GM18909 (cell line): ENCODE data around the gene RNF38.
"Not testable (repeated sequence)": the region's sequence is repeated elsewhere in the genome, so short reads cannot be mapped to it uniquely, and the experiment has no call there.

Experiments used
- ATAC-seq: cut with Tn5 transposase; IDR thresholded peaks from one replicate; pipeline ENCODE4 v1.9.1; 2021; ENCODE audit warnings: mild to moderate bottlenecking; ENCODE audit not compliant: unreplicated experiment, poor library complexity

RNF38 gene

GRCh38 chr9:36337002-36337401, 63.1 kb downstream of the RNF38 start:
- ATAC-seq: no peak

- no peak for ATAC-seq
These were observed 63.8 kb downstream of the RNF38 start for GRCh38 chr9:36336131-36336907.

DNA sequence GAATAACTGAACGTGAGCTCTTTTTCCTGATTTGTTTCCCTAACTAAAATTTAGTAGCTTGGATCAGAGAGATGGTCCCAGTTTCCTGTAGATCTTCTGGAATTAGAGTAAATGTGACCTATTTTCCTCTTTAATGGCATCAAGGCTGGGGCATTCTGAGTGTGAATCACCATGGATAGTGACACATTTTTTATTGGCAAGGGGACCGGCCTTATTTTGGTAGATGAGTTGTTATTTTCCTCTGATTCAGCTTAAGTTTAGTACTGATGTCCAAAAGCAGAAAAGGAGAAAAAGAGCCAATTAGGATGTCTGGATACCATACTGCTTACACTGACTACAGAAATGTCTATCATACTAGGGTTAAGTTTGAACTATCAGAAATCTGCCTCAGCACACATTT, 68.1 kb downstream of the RNF38 start:
- no peak for ATAC-seq

DNA sequence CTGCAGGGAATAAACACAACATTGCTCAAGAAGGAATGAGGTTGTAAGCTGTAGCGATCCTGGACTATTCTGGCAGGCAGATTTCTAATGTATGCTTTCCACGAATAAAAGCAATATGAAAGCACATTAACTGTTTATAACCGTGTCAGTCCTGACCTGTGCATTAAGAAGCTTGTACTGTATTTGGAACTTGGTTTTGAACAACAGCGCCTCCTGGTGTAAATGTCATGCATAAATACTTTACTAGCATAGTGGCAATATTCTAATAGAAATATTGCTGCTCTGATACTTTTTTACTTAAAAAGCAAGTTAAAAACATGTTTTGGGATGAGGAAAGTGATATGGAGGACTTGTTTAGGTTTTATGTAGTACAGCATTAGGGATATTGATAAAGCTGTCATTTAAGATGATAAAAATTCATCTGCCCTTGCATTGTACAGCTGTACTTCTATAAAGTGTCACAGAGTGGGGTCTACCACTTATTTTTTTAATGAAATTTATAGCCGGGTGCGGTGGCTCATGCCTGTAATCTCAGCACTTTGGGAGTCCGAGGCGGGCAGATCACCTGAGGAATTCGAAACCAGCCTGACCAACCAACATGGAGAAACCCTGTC, 71.2 kb downstream of the RNF38 start:
- no peak for ATAC-seq

DNA sequence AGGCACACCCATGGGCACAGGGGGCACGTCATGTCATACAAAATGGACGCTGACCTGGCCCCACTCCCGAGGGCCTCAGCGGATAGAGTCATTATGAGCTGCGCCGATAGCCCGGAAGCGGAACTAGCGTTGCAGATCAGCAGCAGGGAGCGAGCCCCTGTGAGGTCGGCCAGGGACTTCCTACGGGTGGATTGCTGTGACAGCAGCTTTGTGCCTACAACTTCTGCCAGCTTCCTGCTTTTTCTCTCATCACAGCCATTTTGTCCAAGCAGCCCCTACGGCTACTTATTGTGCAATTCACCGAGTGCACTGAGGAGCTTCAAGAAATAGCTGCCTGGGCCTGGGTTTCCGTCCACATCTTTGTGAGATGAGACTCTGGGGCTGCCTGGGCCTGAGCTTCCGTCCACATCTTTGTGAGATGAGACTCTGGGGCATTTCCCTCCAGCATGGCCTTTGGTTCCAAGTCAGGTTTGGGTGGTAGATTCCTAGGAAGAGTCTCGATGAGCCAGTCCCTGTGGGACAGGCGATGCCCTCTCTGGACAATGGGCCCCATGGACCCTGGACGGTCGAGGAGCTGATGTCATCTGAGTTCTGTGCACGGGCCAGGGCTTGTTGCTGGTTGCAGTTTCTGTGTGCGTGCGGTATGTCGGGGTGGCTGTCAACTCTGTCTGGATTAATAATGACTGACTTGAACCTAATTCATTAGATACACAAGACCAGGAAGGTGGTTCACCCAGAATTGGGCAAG, 74.8 kb downstream of the RNF38 start:
- no peak for ATAC-seq

DNA sequence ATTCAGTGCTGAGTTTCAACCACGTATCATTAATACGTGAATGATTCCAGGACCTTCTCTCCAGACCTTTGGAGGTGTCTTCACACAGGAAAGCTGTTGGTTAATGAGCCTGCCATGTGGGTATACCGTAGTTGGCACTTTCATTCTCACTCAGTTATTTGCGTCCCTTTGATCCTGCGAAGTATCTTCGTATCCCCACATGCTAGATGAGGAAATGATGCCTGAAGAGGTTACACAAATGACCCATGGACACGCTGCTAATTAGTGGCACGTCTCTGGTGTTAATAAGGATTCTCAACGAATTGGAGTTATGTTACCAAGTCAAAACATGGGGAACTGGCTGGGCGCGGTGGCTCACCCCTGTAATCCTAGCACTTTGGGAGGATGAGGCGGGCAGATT, 76.1 kb downstream of the RNF38 start:
- ATAC-seq: no peak

DNA sequence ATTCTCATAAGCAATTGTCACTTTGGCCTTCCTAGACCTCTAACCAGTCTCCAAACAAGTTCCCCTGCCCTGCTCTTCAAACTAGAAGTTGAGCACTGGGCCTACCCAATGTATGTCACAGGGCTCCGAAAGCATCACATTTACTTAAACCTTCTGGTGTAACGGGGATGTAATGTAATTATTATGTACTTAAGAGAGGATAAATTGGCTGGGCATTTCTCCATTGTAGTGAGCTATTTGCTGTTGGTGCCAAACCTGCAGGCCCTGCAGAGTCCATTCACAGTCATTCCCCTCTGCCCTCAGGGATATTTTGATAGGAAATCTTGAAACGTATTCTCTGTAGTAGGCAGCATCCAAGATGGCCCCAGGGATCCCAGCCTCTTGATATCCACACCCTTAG, 77.6 kb downstream of the RNF38 start:
- no peak for ATAC-seq

DNA sequence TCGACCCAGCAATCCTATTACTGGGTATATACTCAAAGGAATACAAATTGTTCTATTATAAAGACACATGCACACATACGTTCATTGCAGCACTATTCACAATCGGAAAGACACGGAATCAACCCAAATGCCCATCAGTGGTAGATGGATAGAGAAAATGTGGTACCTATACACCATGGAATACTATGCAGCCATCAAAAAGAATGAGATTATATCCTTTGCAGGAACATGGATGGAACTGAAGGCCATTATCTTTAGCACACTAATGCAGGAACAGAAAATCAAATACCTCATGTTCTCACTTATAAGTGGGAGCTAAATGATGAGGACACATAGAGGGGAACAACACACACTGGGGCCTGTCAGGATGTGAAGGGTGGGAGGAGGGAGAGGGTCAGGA, 78.2 kb downstream of the RNF38 start:
- not testable (repeated sequence) for ATAC-seq

- ATAC-seq: no peak
These were observed 79.6 kb downstream of the RNF38 start for GRCh38 chr9:36320466-36320865.

DNA sequence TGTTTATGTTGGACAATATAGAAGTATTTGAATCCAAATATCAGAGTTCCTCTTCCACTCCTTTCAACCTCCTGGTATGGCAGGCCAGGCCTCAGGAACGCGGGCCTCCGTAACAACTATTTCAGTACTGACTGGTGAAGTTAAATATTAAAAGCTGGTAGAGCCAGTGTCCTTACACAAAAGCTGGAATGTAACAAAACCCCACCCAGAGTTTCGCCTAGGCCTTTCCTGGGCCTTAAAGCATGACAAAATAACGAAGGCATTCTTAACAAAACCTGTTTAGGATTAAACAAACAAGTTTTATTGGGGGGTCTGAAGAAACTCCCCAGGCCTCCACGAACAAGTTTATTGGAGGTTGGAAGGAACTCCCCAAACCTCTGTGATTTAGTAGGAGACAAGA, 80.3 kb downstream of the RNF38 start:
- no peak for ATAC-seq

GRCh38 chr9:36319183-36319582, 80.9 kb downstream of the RNF38 start:
- no peak for ATAC-seq

GRCh38 chr9:36318212-36318802, 81.8 kb downstream of the RNF38 start:
- no peak for ATAC-seq

GRCh38 chr9:36317766-36318165, 82.3 kb downstream of the RNF38 start:
- no peak for ATAC-seq

DNA sequence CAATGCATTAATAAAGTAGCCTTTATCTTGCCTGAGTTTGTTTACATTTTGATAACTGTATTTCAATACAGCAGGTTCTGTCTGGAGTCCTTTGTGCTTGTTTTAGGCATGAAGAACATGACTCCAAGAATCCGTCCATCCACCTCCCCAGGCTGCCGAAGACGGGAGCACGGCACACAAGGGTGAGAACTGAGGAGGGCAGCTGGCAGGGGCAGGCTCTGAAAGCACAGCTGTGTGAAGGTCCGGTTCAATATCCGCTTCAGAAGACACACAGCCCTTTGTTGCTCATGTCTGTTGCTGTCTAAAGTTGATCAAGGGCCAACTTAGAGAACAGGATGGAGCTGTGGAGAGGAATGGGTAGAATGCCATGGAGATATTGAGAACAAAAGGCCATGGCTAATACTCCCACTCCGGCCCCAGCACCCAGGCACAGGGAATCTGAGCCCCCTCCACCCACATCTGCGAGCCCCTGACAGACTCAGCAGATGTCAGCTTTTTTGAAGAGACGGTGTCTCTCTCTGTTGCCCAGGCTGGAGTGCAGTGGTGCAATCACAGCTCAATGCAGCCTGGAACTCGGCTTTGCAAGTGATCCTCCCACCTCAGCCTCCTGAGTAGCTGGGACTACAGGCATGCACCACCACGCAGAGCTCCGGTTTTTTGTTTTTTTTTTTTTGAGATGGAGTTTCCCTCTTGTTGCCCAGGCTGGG, 83.3 kb downstream of the RNF38 start:
- ATAC-seq: no peak

DNA sequence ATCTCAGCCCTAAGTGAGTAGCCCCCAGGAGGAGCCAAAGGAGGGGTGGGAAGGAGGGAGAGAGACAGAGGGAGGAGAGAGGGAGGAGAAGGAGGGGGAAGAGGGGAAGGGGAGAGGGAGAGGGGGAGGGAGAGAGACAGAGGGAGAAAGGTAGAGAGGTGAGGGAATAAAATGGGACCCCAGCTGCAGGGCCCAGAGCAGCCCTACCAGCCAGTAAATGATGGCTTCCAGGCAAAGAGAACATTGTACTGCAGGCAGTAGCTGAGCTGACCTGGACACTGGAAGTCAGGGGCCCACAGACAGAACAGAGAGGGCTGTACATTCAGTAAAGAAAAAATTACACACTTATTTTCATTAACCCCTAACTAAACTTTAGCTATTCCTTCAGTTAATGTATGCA, 84.0 kb downstream of the RNF38 start:
- no peak for ATAC-seq

- ATAC-seq: no peak
These were observed 84.8 kb downstream of the RNF38 start for GRCh38 chr9:36315283-36315682.

GRCh38 chr9:36314740-36315139, 85.3 kb downstream of the RNF38 start:
- ATAC-seq: no peak

DNA sequence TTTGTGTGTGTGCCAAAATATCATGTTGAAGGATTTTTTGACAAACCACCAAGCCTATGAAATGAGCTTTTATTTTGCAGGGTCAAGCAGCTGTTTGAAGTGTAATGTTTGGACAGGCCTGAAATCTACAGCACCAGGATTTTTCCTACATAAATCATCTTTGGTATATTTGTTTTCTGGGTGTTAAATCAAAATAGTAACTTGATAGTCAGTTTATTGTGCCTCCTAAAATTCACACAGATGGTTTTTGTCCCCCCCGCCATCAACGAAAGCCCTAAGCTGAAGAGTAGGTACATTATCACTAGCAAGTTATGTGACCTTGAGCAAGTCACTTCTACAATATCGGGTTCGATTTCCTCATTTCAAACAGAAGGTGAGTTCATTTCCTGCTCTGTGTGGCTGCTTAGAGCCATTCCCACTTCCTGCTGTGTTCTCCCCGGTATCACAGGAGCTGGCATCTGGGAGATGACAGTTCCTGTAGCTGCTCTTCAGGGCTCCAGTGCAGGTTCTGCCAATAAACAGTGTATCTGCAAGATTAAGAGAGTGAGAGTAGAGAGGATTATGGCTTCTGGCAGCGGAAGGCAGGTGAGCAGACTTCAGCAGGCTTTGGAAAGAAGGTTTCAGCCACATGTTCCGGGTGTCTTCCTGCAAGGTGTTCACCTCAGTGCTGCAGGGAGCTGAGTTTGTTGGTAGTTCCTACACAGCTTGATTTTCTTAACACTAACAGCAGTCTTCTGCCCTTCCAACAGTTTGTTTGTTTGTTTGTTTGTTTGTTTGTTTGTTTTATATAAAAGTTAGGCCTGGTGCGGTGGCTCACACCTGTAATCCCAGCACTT, 93.4 kb downstream of the RNF38 start:
- ATAC-seq: no peak

DNA sequence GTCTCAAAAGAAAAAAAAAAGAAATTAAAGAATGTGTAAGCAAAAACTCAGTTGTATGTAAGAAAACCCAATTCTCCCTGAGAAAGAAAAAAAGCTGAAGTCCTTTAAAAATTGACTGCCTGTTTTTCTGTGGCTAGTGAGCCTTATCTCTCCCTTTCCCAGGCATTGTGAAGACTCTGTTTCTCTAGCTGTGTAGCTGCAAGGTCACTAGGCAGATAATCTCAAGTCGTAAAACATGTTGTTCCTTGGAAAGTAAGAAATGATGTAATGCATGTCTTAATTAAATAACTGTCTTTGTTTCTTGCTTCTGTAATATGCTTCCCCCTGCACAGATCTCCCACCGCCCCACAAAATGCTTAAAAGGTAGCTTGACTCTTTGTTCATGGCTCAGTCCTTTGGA, 95.7 kb downstream of the RNF38 start:
- not testable (repeated sequence) for ATAC-seq

- no peak for ATAC-seq
These were observed 98.8 kb downstream of the RNF38 start for GRCh38 chr9:36301227-36301626.
